ENCODE results near the gene ZFPM1.

ZFPM1 gene

GRCh38 chr16:88510091-88510994, 57.3 kb downstream of the ZFPM1 start:
- TF ChIP-seq RAD21 (IDR thresholded peaks at IDR 0.05; ENCODE audit: low read depth) (no peak), CREB1 (IDR thresholded peaks at IDR 0.05; ENCODE audit: low read depth) (no peak), EP300 (IDR thresholded peaks at IDR 0.05; ENCODE audit: borderline replicate concordance) (no peak), ZBTB7A (IDR thresholded peaks at IDR 0.05; ENCODE audit: low read depth) (no peak), TEAD4 (IDR thresholded peaks at IDR 0.05) (no peak), USF1 (IDR thresholded peaks at IDR 0.05) (no peak), YY1 (IDR thresholded peaks at IDR 0.05; ENCODE audit: low read depth) (no peak), EGR1 (IDR thresholded peaks at IDR 0.05) (no peak), FOXM1 (IDR thresholded peaks at IDR 0.05; ENCODE audit: borderline replicate concordance, low read depth) (no peak), NFIC (IDR thresholded peaks at IDR 0.05) (no peak)
- TF ChIP-seq, protein P1, sequence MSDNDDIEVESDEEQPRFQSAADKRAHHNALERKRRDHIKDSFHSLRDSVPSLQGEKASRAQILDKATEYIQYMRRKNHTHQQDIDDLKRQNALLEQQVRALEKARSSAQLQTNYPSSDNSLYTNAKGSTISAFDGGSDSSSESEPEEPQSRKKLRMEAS (IDR thresholded peaks at IDR 0.05), result no peak
- TF ChIP-seq, protein P2, sequence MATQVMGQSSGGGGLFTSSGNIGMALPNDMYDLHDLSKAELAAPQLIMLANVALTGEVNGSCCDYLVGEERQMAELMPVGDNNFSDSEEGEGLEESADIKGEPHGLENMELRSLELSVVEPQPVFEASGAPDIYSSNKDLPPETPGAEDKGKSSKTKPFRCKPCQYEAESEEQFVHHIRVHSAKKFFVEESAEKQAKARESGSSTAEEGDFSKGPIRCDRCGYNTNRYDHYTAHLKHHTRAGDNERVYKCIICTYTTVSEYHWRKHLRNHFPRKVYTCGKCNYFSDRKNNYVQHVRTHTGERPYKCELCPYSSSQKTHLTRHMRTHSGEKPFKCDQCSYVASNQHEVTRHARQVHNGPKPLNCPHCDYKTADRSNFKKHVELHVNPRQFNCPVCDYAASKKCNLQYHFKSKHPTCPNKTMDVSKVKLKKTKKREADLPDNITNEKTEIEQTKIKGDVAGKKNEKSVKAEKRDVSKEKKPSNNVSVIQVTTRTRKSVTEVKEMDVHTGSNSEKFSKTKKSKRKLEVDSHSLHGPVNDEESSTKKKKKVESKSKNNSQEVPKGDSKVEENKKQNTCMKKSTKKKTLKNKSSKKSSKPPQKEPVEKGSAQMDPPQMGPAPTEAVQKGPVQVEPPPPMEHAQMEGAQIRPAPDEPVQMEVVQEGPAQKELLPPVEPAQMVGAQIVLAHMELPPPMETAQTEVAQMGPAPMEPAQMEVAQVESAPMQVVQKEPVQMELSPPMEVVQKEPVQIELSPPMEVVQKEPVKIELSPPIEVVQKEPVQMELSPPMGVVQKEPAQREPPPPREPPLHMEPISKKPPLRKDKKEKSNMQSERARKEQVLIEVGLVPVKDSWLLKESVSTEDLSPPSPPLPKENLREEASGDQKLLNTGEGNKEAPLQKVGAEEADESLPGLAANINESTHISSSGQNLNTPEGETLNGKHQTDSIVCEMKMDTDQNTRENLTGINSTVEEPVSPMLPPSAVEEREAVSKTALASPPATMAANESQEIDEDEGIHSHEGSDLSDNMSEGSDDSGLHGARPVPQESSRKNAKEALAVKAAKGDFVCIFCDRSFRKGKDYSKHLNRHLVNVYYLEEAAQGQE (IDR thresholded peaks at IDR 0.05; ENCODE audit: low read depth), result no peak

DNA sequence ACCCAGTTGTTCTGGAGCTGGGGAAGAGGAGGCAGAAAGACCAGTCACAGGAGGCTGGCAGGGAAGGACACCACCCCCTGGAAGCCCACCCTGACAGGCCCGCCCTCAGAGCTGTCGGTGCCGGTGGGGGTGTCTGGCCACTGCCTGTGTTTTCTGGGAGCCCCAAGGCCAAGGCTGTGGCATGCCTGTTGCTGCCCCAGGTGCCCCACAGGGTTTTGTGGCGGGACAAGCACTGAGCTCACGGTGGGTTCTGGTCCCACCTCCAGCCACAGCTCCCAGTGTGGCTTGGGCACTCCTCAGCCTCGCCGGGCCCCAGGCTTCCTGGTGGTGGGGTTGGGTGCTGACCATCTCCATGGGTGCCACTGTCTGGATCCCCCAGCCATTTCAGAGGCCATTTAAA, 58.0 kb downstream of the ZFPM1 start:
- TF ChIP-seq FOXM1 (IDR thresholded peaks at IDR 0.05; ENCODE audit: borderline replicate concordance, low read depth), result no peak
- TF ChIP-seq TCF12 (IDR thresholded peaks at IDR 0.05; ENCODE audit: low read depth), result no peak
- TF ChIP-seq EGR1 (IDR thresholded peaks at IDR 0.05), result no peak

DNA sequence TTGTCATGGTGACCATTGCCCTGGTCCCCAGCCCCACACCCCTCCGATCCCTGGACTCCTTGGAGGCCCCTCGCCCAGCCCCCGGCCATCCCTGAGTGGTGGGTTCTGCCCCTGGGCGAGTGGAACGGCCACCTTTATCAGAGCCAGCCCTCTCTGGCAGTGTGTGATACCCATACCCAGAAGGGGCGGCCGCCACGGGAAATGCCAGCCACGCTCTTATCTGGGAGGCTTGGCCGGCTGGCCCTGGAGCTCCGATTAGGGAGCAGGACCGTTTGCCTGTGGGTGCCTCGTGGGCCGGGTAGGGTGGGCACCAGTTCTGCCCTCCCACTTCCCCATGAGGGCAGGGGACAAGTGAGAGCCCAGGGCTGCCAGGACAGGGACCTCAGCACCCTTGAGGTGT, 58.8 kb downstream of the ZFPM1 start:
- no peak for TF ChIP-seq NFIC (IDR thresholded peaks at IDR 0.05)
- TF ChIP-seq EP300 (IDR thresholded peaks at IDR 0.05; ENCODE audit: borderline replicate concordance), result no peak
- TF ChIP-seq ZBTB7A (IDR thresholded peaks at IDR 0.05; ENCODE audit: low read depth), result no peak
- no peak for TF ChIP-seq USF1 (IDR thresholded peaks at IDR 0.05)

DNA sequence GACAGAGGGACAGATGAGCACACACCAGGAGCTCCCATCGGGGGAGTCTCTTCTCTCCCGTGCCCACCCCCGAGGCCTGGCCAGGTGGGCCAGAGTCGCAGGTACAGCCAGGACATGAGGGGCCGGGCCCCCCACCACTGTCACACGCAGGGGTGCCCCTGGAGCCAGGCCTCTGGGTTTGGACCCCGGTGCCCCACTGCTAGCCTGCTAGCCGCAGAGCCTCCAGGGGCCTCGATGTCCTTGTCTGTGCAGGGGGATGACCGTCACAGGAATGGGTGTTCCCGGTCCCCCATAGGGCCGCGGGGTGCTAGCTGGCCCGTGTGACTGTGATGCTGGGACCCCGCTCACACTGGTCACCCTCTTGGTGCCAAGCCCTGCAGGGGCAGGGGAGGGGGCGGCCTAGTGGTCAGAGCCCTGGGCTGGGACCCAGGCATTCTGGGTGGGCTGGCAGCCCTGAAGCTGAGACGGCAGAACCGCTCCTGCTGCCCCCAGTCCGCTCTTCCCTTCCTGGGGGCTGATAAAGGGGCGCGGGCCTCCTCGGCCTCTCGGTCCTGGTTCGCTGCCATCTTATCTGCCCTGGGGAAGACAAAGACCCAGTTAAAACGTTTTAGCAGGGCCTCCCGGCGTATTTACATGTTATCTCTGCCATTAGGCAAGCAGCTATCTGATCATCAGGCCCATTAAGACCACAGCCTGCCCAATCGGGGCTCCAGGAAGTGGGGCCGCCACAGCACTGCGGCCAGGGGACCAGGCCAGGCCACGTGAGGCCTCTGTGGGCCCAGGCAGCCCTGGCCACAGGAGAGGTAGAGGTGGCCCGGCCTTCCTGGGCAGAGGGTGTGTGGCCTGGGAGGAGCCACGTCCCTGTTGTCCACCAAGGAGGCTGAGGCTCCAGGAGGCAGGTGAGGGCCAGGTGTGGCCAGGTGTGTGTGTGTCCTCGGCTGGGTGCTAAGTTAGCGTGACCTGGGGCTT, 59.9 kb downstream of the ZFPM1 start:
- TF ChIP-seq RAD21 (IDR thresholded peaks at IDR 0.05; ENCODE audit: low read depth) (no peak), NFIC (IDR thresholded peaks at IDR 0.05) (no peak), CEBPB (IDR thresholded peaks at IDR 0.05) (no peak), ZBTB7A (IDR thresholded peaks at IDR 0.05; ENCODE audit: low read depth) (no peak), FOXM1 (IDR thresholded peaks at IDR 0.05; ENCODE audit: borderline replicate concordance, low read depth) (no peak), USF1 (IDR thresholded peaks at IDR 0.05) (no peak)
- TF ChIP-seq, protein P2 (IDR thresholded peaks at IDR 0.05; ENCODE audit: low read depth), result no peak
- TF ChIP-seq, protein P1 (IDR thresholded peaks at IDR 0.05), result no peak

DNA sequence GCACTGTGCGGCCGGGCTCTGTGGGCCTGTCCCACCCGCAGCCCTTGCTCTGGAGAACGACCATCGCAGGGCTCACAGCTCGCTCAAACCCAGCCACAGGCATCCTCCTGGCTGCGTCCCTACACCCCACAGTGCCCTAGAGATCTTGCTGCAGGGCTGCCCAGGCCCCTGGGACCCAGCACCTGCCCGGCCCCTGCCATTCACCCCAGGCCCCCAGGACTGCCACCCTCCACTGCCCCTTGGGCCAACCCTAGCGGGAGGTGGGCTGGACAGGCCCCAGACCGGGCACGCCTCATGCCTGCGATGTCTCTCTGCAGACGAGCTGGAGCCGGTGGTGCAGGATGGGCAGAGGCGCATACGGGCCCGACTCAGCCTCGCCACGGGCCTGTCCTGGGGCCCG, 61.0 kb downstream of the ZFPM1 start:
- no peak for TF ChIP-seq NFIC (IDR thresholded peaks at IDR 0.05)
- TF ChIP-seq, protein P2 (IDR thresholded peaks at IDR 0.05; ENCODE audit: low read depth), result no peak
- no peak for TF ChIP-seq TAF1 (IDR thresholded peaks at IDR 0.05; ENCODE audit: low read depth)
- TF ChIP-seq EGR1 (IDR thresholded peaks at IDR 0.05), result no peak
- TF ChIP-seq YY1 (IDR thresholded peaks at IDR 0.05; ENCODE audit: low read depth), result no peak
- no peak for TF ChIP-seq CREB1 (IDR thresholded peaks at IDR 0.05; ENCODE audit: low read depth)
- TF ChIP-seq EP300 (IDR thresholded peaks at IDR 0.05; ENCODE audit: borderline replicate concordance), result no peak
- TF ChIP-seq RAD21 (IDR thresholded peaks at IDR 0.05; ENCODE audit: low read depth), result no peak
- TF ChIP-seq TCF12 (IDR thresholded peaks at IDR 0.05; ENCODE audit: low read depth), result no peak
- TF ChIP-seq USF1 (IDR thresholded peaks at IDR 0.05), result no peak
- TF ChIP-seq ZBTB7A (IDR thresholded peaks at IDR 0.05; ENCODE audit: low read depth), result no peak
- TF ChIP-seq, protein P1 (IDR thresholded peaks at IDR 0.05), result no peak
- TF ChIP-seq TEAD4 (IDR thresholded peaks at IDR 0.05), result no peak
- TF ChIP-seq FOXM1 (IDR thresholded peaks at IDR 0.05; ENCODE audit: borderline replicate concordance, low read depth), result no peak
- TF ChIP-seq CEBPB (IDR thresholded peaks at IDR 0.05), result no peak
